ENCODE measurements around the gene ZNF462. TPM values are rescaled to one million over a fixed set of nuclear protein-coding genes. Genes with fewer than 3 reads are reported as not detected.

ZNF462 gene
- total RNA-seq, 4 donors from 2014 or later: 19.1 to 57.9 (median 35.6) TPM

GRCh38 chr9:107024193-107024592 is 161.2 kb downstream of the ZNF462 start:
- TF ChIP-seq CTCF (IDR thresholded peaks at IDR 0.05) (no peak), POLR2AphosphoS5 (IDR thresholded peaks at IDR 0.05) (no peak), EP300 (IDR thresholded peaks at IDR 0.05) (no peak), POLR2A (IDR thresholded peaks at IDR 0.05) (no peak)
- 63 to 68% methylated on average over 1 to 2 of the region's 2 CpGs for WGBS, 2 donors (ENCODE audit: low coverage in 1 of 2)
- no peak overlapping the region for H3K4me3 ChIP-seq
- H3K36me3 ChIP-seq: no peaks in the 10 kb centered on the region
- H3K9me3 ChIP-seq: no peaks in the 10 kb centered on the region
- H3K27ac ChIP-seq: no peak overlapping the region
- no peaks in the 10 kb centered on the region for H3K27me3 ChIP-seq
- H3K4me1 ChIP-seq: peaks cover 9 to 18% (median 12%) of the 10 kb centered on the region in 3 donors
- no peak for ATAC-seq

GRCh38 chr9:107025260-107026035 is 162.5 kb downstream of the ZNF462 start:
- no peak for ATAC-seq
- H3K4me1 ChIP-seq: peaks cover 0 to 6% (median 2%) of the 10 kb centered on the region in 3 donors

GRCh38 chr9:107029146-107029545 is 166.2 kb downstream of the ZNF462 start:
- H3K9me3 ChIP-seq: no peaks in the 10 kb centered on the region
- ATAC-seq: no peak
- H3K27me3 ChIP-seq: no peaks in the 10 kb centered on the region
- TF ChIP-seq POLR2A (IDR thresholded peaks at IDR 0.05) (no peak), EP300 (IDR thresholded peaks at IDR 0.05) (no peak), POLR2AphosphoS5 (IDR thresholded peaks at IDR 0.05) (no peak), CTCF (IDR thresholded peaks at IDR 0.05) (no peak)
- no peak overlapping the region for H3K4me3 ChIP-seq
- no peaks in the 10 kb centered on the region for H3K4me1 ChIP-seq
- no peak overlapping the region for H3K27ac ChIP-seq
- WGBS, 2 donors (ENCODE audit: low coverage in 1 of 2): 71% methylated on average over 2 of the region's 3 CpGs; no CpG with 5 or more reads in 1 of the 2 donors
- no peaks in the 10 kb centered on the region for H3K36me3 ChIP-seq

More at GRCh38 chr9:107025260-107026035, 162.5 kb downstream of the ZNF462 start:
- H3K27me3 ChIP-seq: no peaks in the 10 kb centered on the region
- H3K9me3 ChIP-seq: no peaks in the 10 kb centered on the region
- no peak for TF ChIP-seq CTCF (IDR thresholded peaks at IDR 0.05)
- no peak for TF ChIP-seq EP300 (IDR thresholded peaks at IDR 0.05)
- TF ChIP-seq POLR2AphosphoS5 (IDR thresholded peaks at IDR 0.05): no peak
- no peak for TF ChIP-seq POLR2A (IDR thresholded peaks at IDR 0.05)
- no peaks in the 10 kb centered on the region for H3K36me3 ChIP-seq
- H3K4me3 ChIP-seq: no peak overlapping the region
- no peak overlapping the region for H3K27ac ChIP-seq
- WGBS, 2 donors (ENCODE audit: low coverage in 1 of 2): 89 to 92% methylated on average over 4 to 5 of the region's 5 CpGs

GRCh38 chr9:107033966-107034365 is 171.0 kb downstream of the ZNF462 start:
- H3K4me1 ChIP-seq: no peaks in the 10 kb centered on the region
- H3K4me3 ChIP-seq: no peak overlapping the region
- no peak overlapping the region for H3K27ac ChIP-seq
- no peaks in the 10 kb centered on the region for H3K27me3 ChIP-seq
- TF ChIP-seq CTCF (IDR thresholded peaks at IDR 0.05) (no peak), EP300 (IDR thresholded peaks at IDR 0.05) (no peak), POLR2AphosphoS5 (IDR thresholded peaks at IDR 0.05) (no peak), POLR2A (IDR thresholded peaks at IDR 0.05) (no peak)
- H3K9me3 ChIP-seq: no peaks in the 10 kb centered on the region
- no peaks in the 10 kb centered on the region for H3K36me3 ChIP-seq
- 80 to 82% methylated on average over 3 of the region's 3 CpGs for WGBS, 2 donors (ENCODE audit: low coverage in 1 of 2)
- no peak for ATAC-seq

GRCh38 chr9:107034831-107035230 is 171.9 kb downstream of the ZNF462 start:
- WGBS, 2 donors (ENCODE audit: low coverage in 1 of 2): 92 to 100% methylated on average over 1 to 5 of the region's 5 CpGs
- no peak for ATAC-seq
- Histone ChIP-seq H3K27me3 (no peaks in the 10 kb centered on the region), H3K4me1 (no peaks in the 10 kb centered on the region), H3K36me3 (no peaks in the 10 kb centered on the region), H3K9me3 (no peaks in the 10 kb centered on the region), H3K27ac (no peak overlapping the region), H3K4me3 (no peak overlapping the region)
- no peak for TF ChIP-seq POLR2AphosphoS5 (IDR thresholded peaks at IDR 0.05)
- no peak for TF ChIP-seq EP300 (IDR thresholded peaks at IDR 0.05)
- no peak for TF ChIP-seq CTCF (IDR thresholded peaks at IDR 0.05)
- no peak for TF ChIP-seq POLR2A (IDR thresholded peaks at IDR 0.05)
